Esophagus muscularis mucosa (tissue), 4 donors: Measurements from ENCODE around the gene RSAD1. TPM values are rescaled to one million over a fixed set of nuclear protein-coding genes. Genes with fewer than 3 reads are reported as not detected.

Experiments used
- DNase-seq: peaks from one replicate; pipeline ENCODE4 v3.0.0-alpha.2; 2017; ENCODE audit errors: extremely low spot score
- H3K27ac ChIP-seq, 4 donors: fragments of 200-600 bp; sonication (generic); replicated peaks in 1 of 4; 1 replicate in 3 of 4; 2 replicates in 1 of 4; pipeline ENCODE4 v1.5.1; 2016 to 2019; ENCODE audit warnings: mild to moderate bottlenecking in 1 of 4
- H3K27me3 ChIP-seq, 4 donors: fragments of 200-600 bp; sonication (generic); one replicate each; pipeline versions ENCODE4 v1.5.1 to v1.6.0; 2016 to 2019
- H3K36me3 ChIP-seq, 4 donors: fragments of 200-600 bp; sonication (generic); one replicate each; pipeline ENCODE4 v1.5.1; 2016 to 2019
- H3K4me1 ChIP-seq, 4 donors: fragments of 200-600 bp; sonication (generic); one replicate each; pipeline ENCODE4 v1.5.1; 2016 to 2019
- H3K4me3 ChIP-seq, 4 donors: fragments of 200-600 bp; sonication (generic); 1 replicate in 2 of 4; 2 replicates in 2 of 4; pipeline ENCODE4 v1.5.1; 2016 to 2019; ENCODE audit warnings: mild to moderate bottlenecking in 4 of 4, moderate library complexity in 1 of 4
- H3K9me3 ChIP-seq, 4 donors: fragments of 200-600 bp; sonication (generic); 1 replicate in 3 of 4; 2 replicates in 1 of 4; pipeline ENCODE4 v1.5.1; 2016 to 2019
- CTCF ChIP-seq, 3 experiments: fragments of 200-600 bp in 2 of 3; fragments of 450-650 bp in 1 of 3; sonication (generic) in 2 of 3; IDR thresholded peaks; one replicate each; pipeline ENCODE4 v1.5.1; 2017 to 2019; ENCODE audit warnings: antibody characterized with exemption in 3 of 3, mild to moderate bottlenecking in 2 of 3, moderate library complexity in 1 of 3
- EP300 ChIP-seq: sonication (generic); formaldehyde crosslinking; IDR thresholded peaks from one replicate; pipeline ENCODE4 v1.6.1; 2017; ENCODE audit warnings: antibody characterized with exemption
- POLR2A ChIP-seq: fragments of 450-650 bp; IDR thresholded peaks from one replicate; pipeline ENCODE4 v1.6.1; 2017; ENCODE audit warnings: antibody characterized with exemption, moderate library complexity, mild to moderate bottlenecking, low read depth
- POLR2AphosphoS5 ChIP-seq, 2 donors: sonication (generic); formaldehyde crosslinking; IDR thresholded peaks; one replicate each; pipeline ENCODE4 v1.6.1; 2017; ENCODE audit warnings: antibody characterized with exemption in 2 of 2
- WGBS: methylation state at CpG from one replicate; pipeline ENCODE4 v1.1.5; 2018; 5-methylcytosine and 5-hydroxymethylcytosine counted together
- intact Hi-C: fragments of 100-400 bp; cut with DNase I; formaldehyde crosslinking; loops from one replicate; pipeline ENCODE4 v1.15.1; 2023
- total RNA-seq, 4 donors: library from RNA; depleted of rRNA; stranded (reverse); fragments of >200 nt; gene quantifications; one replicate each; pipeline versions ENCODE4 v1.1.0 to v1.2.1, GENCODE V29; 2016

The RSAD1 gene
- total RNA-seq, 4 donors from 2014 or later, result 12.9 to 24.6 (median 16.1) TPM

- no peaks in the 10 kb centered on the region for H3K9me3 ChIP-seq
- 73% methylated on average over 7 of the region's 7 CpGs for WGBS
- H3K4me3 ChIP-seq, result peak overlapping the region in 3 of 4 donors; percentile 72 to 86 (median 80)
- peak overlapping the region; percentile 86 to 92 (median 88) for H3K27ac ChIP-seq
- H3K27me3 ChIP-seq, result peaks cover 0 to 16% (median 5%) of the 10 kb centered on the region in 4 donors
- H3K4me1 ChIP-seq, result peaks cover 30 to 36% (median 33%) of the 10 kb centered on the region in 4 donors
- intact Hi-C loops, result no loop called here
- no peak for TF ChIP-seq POLR2AphosphoS5 (IDR thresholded peaks at IDR 0.05)
- no peak for TF ChIP-seq CTCF (IDR thresholded peaks at IDR 0.05)
- TF ChIP-seq POLR2A, result no peak
- no peak for TF ChIP-seq EP300
- peaks cover 0 to 26% (median 9%) of the 10 kb centered on the region in 4 donors for H3K36me3 ChIP-seq
- no peak for DNase-seq
These were observed 684 bp upstream of the RSAD1 start for GRCh38 chr17:50477976-50478375.

- DNase-seq, result peak; percentile 93
- Histone ChIP-seq H3K36me3 (peaks cover 7 to 26% (median 22%) of the 10 kb centered on the region in 4 donors), H3K4me3 (peak overlapping the region; percentile 72 to 86 (median 77)), H3K27ac (peak overlapping the region; percentile 86 to 92 (median 88)), H3K27me3 (peaks cover 0 to 16% (median 5%) of the 10 kb centered on the region in 4 donors), H3K9me3 (no peaks in the 10 kb centered on the region), H3K4me1 (peaks cover 35 to 42% (median 37%) of the 10 kb centered on the region in 4 donors)
- intact Hi-C loops, result loop anchor here (2.0 to 10.0 kb wide), 4 partner anchors 63 to 365 kb away; partner anchors contain the start of gene ABCC3
- 9% methylated on average over 17 of the region's 19 CpGs for WGBS
- no peak for TF ChIP-seq EP300
- no peak for TF ChIP-seq POLR2A
- peak; percentile 38 to 64 (median 38) for TF ChIP-seq CTCF (IDR thresholded peaks at IDR 0.05)
- TF ChIP-seq POLR2AphosphoS5 (IDR thresholded peaks at IDR 0.05), result peak in 1 of 2 donors; percentile 56
These were observed 972 bp downstream of the RSAD1 start for GRCh38 chr17:50479522-50480141.

- H3K4me3 ChIP-seq, result peak overlapping the region in 1 of 4 donors; percentile 80
- H3K27ac ChIP-seq, result peak overlapping the region in 2 of 4 donors; percentile 87 to 92
- H3K4me1 ChIP-seq, result peaks cover 35 to 42% (median 37%) of the 10 kb centered on the region in 4 donors
- DNase-seq, result no peak
- intact Hi-C loops, result loop anchor here (2.0 to 10.0 kb wide), 4 partner anchors 63 to 365 kb away; partner anchors contain the start of gene ABCC3
- H3K9me3 ChIP-seq, result no peaks in the 10 kb centered on the region
- peaks cover 0 to 16% (median 5%) of the 10 kb centered on the region in 4 donors for H3K27me3 ChIP-seq
- TF ChIP-seq CTCF (IDR thresholded peaks at IDR 0.05) (no peak), POLR2A (no peak)
- WGBS, result 88% methylated on average over 7 of the region's 7 CpGs
- peaks cover 7 to 32% (median 28%) of the 10 kb centered on the region in 4 donors for H3K36me3 ChIP-seq
These were observed 1.6 kb downstream of the RSAD1 start for GRCh38 chr17:50480142-50480764.

GRCh38 chr17:50480854-50481490, 2.3 kb downstream of the RSAD1 start:
- no peak overlapping the region for H3K4me3 ChIP-seq
- WGBS, result 90% methylated on average over 2 of the region's 2 CpGs

More at GRCh38 chr17:50480854-50481490, 2.3 kb downstream of the RSAD1 start:
- Histone ChIP-seq H3K27me3 (peaks cover 0 to 14% (median 5%) of the 10 kb centered on the region in 4 donors), H3K27ac (no peak overlapping the region), H3K4me1 (peaks cover 35 to 42% (median 37%) of the 10 kb centered on the region in 4 donors), H3K9me3 (no peaks in the 10 kb centered on the region), H3K36me3 (peaks cover 12 to 39% (median 35%) of the 10 kb centered on the region in 4 donors)
- intact Hi-C loops, result loop anchor here (2.0 to 10.0 kb wide), 4 partner anchors 62 to 364 kb away; partner anchors contain the start of gene ABCC3
- TF ChIP-seq POLR2AphosphoS5 (IDR thresholded peaks at IDR 0.05) (no peak), POLR2A (no peak)
- no peak for DNase-seq
